Nephron progenitor cell (in vitro differentiated cells): ENCODE measurements around the gene WFIKKN2.

Experiments
- DNase-seq: peaks from one replicate; pipeline ENCODE4 v3.0.0; 2021
- H3K27ac Mint-ChIP-seq: 2 replicates; pipeline ENCODE4 v1.8.0; 2021; ENCODE audit warnings: mild to moderate bottlenecking, moderate library complexity, mixed read lengths
- H3K27me3 Mint-ChIP-seq: 2 replicates; pipeline ENCODE4 v1.8.0; 2021; ENCODE audit warnings: mild to moderate bottlenecking, low read depth, mixed read lengths; ENCODE audit not compliant: poor library complexity
- H3K36me3 Mint-ChIP-seq: 2 replicates; pipeline ENCODE4 v1.8.0; 2021; ENCODE audit warnings: low read depth, mixed read lengths
- H3K4me1 Mint-ChIP-seq: 2 replicates; pipeline ENCODE4 v1.8.0; 2021; ENCODE audit warnings: mixed read lengths
- H3K4me3 Mint-ChIP-seq: 2 replicates; pipeline ENCODE4 v1.8.0; 2021; ENCODE audit warnings: mild to moderate bottlenecking, moderate library complexity, mixed read lengths
- H3K9me3 Mint-ChIP-seq: 2 replicates; pipeline ENCODE4 v1.8.0; 2021; ENCODE audit warnings: mild to moderate bottlenecking, moderate library complexity, mixed read lengths
- TF ChIP-seq, protein P1 (sequence below): fragments of 200-600 bp; sonication (generic); IDR thresholded peaks from 2 replicates; pipeline ENCODE4 v1.5.0; 2021; ENCODE audit warnings: antibody characterized with exemption

WFIKKN2 gene

DNA sequence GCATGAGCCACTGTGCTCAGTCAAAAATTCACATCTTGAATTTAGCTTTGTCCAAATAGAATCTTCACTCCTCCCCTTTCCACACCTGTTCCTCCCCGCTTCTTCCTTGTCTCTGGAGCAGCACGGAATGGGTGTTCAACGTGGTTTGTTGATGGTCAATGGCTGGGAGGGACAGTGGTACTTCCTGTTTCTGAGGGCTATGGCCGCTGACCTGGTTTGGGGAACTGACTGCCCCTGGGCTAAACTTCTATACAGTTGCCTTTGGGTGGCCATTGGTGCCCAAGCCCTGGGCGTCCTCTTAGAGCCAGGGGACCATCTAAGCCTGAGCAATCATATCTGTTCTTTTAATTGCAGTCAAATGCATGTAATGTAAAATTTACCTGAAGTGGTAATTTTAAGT lies 19.1 kb upstream of the WFIKKN2 start:
- TF ChIP-seq, protein P1, sequence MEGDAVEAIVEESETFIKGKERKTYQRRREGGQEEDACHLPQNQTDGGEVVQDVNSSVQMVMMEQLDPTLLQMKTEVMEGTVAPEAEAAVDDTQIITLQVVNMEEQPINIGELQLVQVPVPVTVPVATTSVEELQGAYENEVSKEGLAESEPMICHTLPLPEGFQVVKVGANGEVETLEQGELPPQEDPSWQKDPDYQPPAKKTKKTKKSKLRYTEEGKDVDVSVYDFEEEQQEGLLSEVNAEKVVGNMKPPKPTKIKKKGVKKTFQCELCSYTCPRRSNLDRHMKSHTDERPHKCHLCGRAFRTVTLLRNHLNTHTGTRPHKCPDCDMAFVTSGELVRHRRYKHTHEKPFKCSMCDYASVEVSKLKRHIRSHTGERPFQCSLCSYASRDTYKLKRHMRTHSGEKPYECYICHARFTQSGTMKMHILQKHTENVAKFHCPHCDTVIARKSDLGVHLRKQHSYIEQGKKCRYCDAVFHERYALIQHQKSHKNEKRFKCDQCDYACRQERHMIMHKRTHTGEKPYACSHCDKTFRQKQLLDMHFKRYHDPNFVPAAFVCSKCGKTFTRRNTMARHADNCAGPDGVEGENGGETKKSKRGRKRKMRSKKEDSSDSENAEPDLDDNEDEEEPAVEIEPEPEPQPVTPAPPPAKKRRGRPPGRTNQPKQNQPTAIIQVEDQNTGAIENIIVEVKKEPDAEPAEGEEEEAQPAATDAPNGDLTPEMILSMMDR = no peak
- H3K4me1 Mint-ChIP-seq = peaks cover 29% of the 10 kb centered on the region
- peaks cover 15% of the 10 kb centered on the region for H3K27me3 Mint-ChIP-seq
- no peaks in the 10 kb centered on the region for H3K36me3 Mint-ChIP-seq
- H3K9me3 Mint-ChIP-seq = peaks cover 7% of the 10 kb centered on the region
- no peak overlapping the region for H3K4me3 Mint-ChIP-seq
- no peak overlapping the region for H3K27ac Mint-ChIP-seq
- no peak for DNase-seq

DNA sequence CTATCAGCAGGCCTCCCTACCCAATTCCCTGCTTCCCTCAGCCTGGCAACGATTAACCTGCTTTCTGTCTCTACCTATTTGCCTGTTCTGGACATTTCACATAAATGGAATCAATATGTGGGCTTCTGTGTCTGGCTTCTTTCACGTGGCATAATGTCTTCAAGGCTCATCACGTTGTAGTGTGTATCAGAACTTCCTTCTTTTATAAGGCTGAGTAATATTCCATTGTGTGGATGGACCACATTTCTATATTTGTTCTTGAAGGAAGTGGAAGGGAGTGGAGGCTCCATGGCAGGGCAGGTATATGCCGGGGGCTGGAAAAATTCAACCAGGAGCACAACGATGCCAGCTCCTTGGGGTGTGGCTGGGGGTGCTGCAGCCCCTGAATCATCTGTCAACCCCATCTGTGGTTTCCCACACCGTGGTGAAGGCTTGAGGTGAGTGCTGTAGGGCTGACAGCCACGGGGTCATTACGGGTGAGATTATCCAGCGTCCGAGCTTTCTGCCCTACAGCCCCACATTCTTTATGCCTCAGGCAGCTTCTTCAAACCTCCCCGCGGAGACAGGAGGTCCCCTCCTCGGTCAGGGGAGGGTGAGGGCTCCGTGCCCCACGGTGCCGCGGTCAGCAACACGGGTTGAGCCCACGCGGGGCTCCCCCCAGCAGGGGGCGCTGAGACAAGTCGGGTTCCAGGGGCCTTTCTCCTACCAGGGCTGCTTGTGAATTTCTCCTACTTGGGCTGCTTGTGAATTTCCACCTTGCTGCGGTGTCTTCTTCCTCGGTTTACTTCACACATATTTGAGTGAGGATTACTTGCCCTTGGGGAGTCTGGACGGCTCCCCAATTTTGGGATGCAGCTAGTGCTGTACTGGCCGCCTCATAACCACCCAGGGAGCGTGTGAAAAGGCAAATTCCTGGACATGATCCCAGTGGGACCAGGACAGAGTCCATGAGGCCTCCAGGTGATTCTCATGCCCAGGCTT lies 18.3 kb upstream of the WFIKKN2 start:
- TF ChIP-seq, protein P1 = peak; percentile 63
- no peak overlapping the region for H3K27ac Mint-ChIP-seq

DNA sequence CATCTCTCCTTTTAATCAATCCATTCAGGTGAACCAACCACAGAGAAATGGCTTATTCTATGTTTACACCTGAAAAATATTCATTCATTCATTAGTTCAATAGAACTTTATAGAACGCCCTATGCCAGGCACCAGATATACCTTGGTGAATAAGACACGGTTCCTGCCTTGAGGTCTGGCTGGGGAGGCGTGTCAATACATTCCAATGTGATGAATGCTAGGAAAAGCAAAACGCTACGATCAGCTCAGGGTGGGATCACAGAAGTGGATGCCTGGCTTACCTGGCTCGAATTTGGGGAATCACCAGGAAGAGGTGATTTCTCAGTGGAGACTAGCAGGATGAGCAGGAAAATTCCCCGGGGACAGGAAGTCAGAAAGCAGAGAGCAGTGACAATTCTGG lies 17.5 kb upstream of the WFIKKN2 start:
- no peak overlapping the region for H3K27ac Mint-ChIP-seq
- H3K4me1 Mint-ChIP-seq = peaks cover 19% of the 10 kb centered on the region

More for the DNA sequence above, 18.3 kb upstream of the WFIKKN2 start:
- peak; percentile 70 for DNase-seq
- Mint-ChIP-seq H3K4me1 (peaks cover 22% of the 10 kb centered on the region), H3K4me3 (no peak overlapping the region), H3K36me3 (no peaks in the 10 kb centered on the region), H3K27me3 (peaks cover 13% of the 10 kb centered on the region), H3K9me3 (peaks cover 7% of the 10 kb centered on the region)

DNA sequence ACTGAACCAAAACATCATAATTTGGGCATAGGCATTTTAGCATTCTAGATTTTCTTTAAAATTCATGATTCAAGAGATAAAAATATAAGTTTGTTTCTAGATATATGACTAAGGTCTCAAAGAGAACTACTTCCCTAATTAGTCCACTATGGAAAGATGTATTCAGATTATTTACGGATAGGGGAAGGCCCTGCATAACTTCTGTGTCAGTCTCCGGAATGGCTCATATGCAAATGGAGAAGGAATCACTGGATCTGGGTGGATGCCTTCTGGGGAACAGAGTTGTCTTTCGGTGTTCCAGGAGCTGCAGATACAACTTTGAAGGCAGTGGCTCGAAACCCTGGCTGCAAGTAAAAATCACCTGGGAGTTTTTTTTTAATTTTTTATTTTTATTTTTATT lies 17.1 kb upstream of the WFIKKN2 start:
- H3K9me3 Mint-ChIP-seq = peaks cover 7% of the 10 kb centered on the region

More for the DNA sequence above, 17.5 kb upstream of the WFIKKN2 start:
- Mint-ChIP-seq H3K9me3 (peaks cover 7% of the 10 kb centered on the region), H3K27me3 (peaks cover 13% of the 10 kb centered on the region), H3K4me3 (no peak overlapping the region), H3K36me3 (no peaks in the 10 kb centered on the region)
- TF ChIP-seq, protein P1 = no peak
- no peak for DNase-seq

DNA sequence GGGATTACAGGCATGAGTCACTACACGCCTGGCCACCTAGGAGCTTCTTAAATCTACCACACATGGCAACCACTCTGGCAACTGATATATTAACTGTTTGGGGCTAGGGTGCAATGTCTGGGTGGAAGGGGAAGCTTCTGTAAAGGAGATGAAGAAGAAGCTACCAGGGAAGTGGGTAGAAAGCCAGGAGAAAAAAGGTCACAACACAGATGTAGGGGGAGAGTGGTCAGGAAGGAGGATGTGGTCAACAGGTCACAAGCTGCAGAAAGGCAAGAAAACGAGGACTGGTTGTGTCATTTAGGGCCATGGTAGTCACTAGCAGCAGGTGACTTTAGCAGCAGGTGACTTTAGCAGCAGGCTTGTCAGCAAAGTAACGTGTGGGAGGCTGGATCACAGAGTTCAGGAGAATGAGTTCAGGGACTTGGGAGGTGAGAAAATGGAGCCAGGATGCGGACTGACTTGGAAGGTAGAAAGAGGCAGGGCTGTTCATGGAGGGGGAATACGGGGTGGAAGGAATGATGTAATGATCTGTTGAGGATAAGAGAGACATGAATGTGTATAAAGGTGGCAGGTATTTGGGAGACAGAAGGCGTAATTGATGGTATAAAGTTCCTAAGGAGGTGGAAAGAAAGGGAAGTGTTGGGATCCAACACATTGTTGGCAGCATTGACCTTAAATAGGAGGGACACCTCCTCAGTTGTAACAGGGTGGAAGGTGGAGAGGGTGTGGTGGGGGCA lies 16.3 kb upstream of the WFIKKN2 start:
- Mint-ChIP-seq H3K4me3 (no peak overlapping the region), H3K9me3 (peaks cover 7% of the 10 kb centered on the region), H3K4me1 (peaks cover 19% of the 10 kb centered on the region), H3K27ac (no peak overlapping the region), H3K36me3 (no peaks in the 10 kb centered on the region), H3K27me3 (peaks cover 13% of the 10 kb centered on the region)
- DNase-seq = no peak
- TF ChIP-seq, protein P1 = no peak

More for the DNA sequence above, 17.1 kb upstream of the WFIKKN2 start:
- no peak overlapping the region for H3K4me3 Mint-ChIP-seq
- no peaks in the 10 kb centered on the region for H3K36me3 Mint-ChIP-seq
- TF ChIP-seq, protein P1 = no peak
- H3K27me3 Mint-ChIP-seq = peaks cover 13% of the 10 kb centered on the region
- H3K4me1 Mint-ChIP-seq = peaks cover 19% of the 10 kb centered on the region
- no peak for DNase-seq
- H3K27ac Mint-ChIP-seq = no peak overlapping the region
